ENCODE data around the gene ALDH1A2. TPM values are rescaled to one million over a fixed set of nuclear protein-coding genes. Genes with fewer than 3 reads are reported as not detected.

The ALDH1A2 gene
- total RNA-seq, 1 donor from 2014 or later, result 14.0 TPM

- no peak for TF ChIP-seq CTCF (IDR thresholded peaks at IDR 0.05; ENCODE audit: borderline replicate concordance)
- Histone ChIP-seq H3K27me3 (ENCODE audit: low read depth) (peaks cover 69% of the 10 kb centered on the region), H3K36me3 (no peaks in the 10 kb centered on the region), H3K9me3 (replicated peaks) (no peaks in the 10 kb centered on the region), H3K4me3 (no peak overlapping the region), H3K4me1 (peaks cover 19% of the 10 kb centered on the region), H3K27ac (replicated peaks) (no peak overlapping the region)
- no peak for DNase-seq
- intact Hi-C loops (cut with micrococcal nuclease), result no loop called here
Measured at GRCh38 chr15:58069008-58069407, 3.5 kb upstream of the ALDH1A2 start.

DNA sequence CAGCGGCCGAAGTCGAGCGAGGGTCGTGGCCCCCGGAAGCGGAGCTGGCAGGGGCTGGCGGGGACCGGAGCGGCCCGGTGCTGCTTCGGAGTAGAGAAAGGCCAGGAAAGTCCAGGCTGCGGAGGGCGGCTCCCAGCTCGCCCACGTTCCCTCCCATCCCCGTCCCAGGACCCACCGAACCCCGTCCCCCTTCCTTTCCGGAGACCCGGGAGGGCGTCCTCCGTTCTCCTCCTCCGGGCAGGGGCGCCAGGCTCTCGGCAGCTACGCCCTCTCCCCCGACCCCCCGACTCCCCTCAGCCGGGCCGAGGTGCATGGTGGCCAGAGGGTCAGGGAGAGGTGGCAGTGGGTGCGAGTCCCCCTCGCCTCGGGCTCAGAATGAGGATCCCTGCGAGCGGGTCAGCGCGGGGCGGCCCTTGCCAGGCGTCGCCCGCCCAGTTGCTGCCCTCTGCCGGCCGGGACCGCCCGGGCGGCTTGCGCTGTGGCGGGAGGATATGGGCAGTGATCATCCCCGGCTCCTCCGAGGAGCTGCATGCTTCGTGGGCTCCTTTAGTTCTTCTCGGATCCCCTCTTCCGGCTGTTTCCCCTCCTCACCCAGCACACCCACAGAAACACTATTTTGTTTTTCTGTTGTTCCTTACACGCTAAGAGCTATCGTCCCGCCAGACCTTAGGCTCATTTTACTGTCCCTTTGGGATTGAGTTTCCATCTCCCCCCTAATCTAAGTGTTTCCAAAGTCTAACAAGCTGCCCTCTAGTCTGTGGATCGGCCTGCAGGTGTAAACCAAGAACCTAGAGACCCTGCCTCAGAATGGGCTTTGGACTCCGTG is 744 bp upstream of the ALDH1A2 start:
- peak overlapping the region; percentile 79 for H3K27ac ChIP-seq (replicated peaks)
- peak; percentile 96 for TF ChIP-seq CTCF (IDR thresholded peaks at IDR 0.05; ENCODE audit: borderline replicate concordance)
- peak; percentile 67 for DNase-seq
- H3K4me3 ChIP-seq, result peak overlapping the region; percentile 74
- peaks cover 74% of the 10 kb centered on the region for H3K27me3 ChIP-seq (ENCODE audit: low read depth)
- H3K9me3 ChIP-seq (replicated peaks), result no peaks in the 10 kb centered on the region
- intact Hi-C loops (cut with micrococcal nuclease), result no loop called here
- H3K36me3 ChIP-seq, result no peaks in the 10 kb centered on the region
- H3K4me1 ChIP-seq, result peaks cover 19% of the 10 kb centered on the region

GRCh38 chr15:58064980-58065444 is 499 bp downstream of the ALDH1A2 start:
- Histone ChIP-seq H3K9me3 (replicated peaks) (no peaks in the 10 kb centered on the region), H3K4me1 (peaks cover 19% of the 10 kb centered on the region), H3K4me3 (peak overlapping the region; percentile 74), H3K27ac (replicated peaks) (peak overlapping the region; percentile 79), H3K27me3 (ENCODE audit: low read depth) (peaks cover 84% of the 10 kb centered on the region), H3K36me3 (no peaks in the 10 kb centered on the region)
- peak; percentile 38 for DNase-seq
- no peak for TF ChIP-seq CTCF (IDR thresholded peaks at IDR 0.05; ENCODE audit: borderline replicate concordance)
- intact Hi-C loops (cut with micrococcal nuclease), result no loop called here

GRCh38 chr15:58064082-58064979 is 1.2 kb downstream of the ALDH1A2 start:
- H3K4me1 ChIP-seq, result peaks cover 19% of the 10 kb centered on the region
- intact Hi-C loops (cut with micrococcal nuclease), result no loop called here
- H3K27me3 ChIP-seq (ENCODE audit: low read depth), result peaks cover 90% of the 10 kb centered on the region
- peak overlapping the region; percentile 74 for H3K4me3 ChIP-seq
- DNase-seq, result no peak
- TF ChIP-seq CTCF (IDR thresholded peaks at IDR 0.05; ENCODE audit: borderline replicate concordance), result no peak
- no peaks in the 10 kb centered on the region for H3K9me3 ChIP-seq (replicated peaks)
- H3K27ac ChIP-seq (replicated peaks), result peak overlapping the region; percentile 79
- H3K36me3 ChIP-seq, result no peaks in the 10 kb centered on the region

GRCh38 chr15:58063614-58064013 is 1.9 kb downstream of the ALDH1A2 start:
- H3K9me3 ChIP-seq (replicated peaks), result no peaks in the 10 kb centered on the region
- peaks cover 90% of the 10 kb centered on the region for H3K27me3 ChIP-seq (ENCODE audit: low read depth)
- H3K4me3 ChIP-seq, result peak overlapping the region; percentile 74
- no peak for TF ChIP-seq CTCF (IDR thresholded peaks at IDR 0.05; ENCODE audit: borderline replicate concordance)
- H3K36me3 ChIP-seq, result no peaks in the 10 kb centered on the region
- H3K27ac ChIP-seq (replicated peaks), result peak overlapping the region; percentile 79
- DNase-seq, result no peak
- intact Hi-C loops (cut with micrococcal nuclease), result no loop called here
- peaks cover 19% of the 10 kb centered on the region for H3K4me1 ChIP-seq

All from left ventricle myocardium inferior (tissue), 1 donor.